GM12878 (cell line): ENCODE results near the gene SMPDL3B. TPM values are rescaled to one million over a fixed set of nuclear protein-coding genes. Genes with fewer than 3 reads are reported as not detected.

Source experiments
- ATAC-seq: fragments of 200-7000 bp; cut with Tn5 transposase; 3 replicates; pipeline ENCODE4 v1.9.1; 2020; ENCODE audit warnings: mild to moderate bottlenecking, moderate library complexity
- BruUV-seq: library from RNA; stranded (reverse); fragments of 400-500 nt; replicated peaks from 2 replicates; lab custom pipeline; 2021; lab: Mats Ljungman, UMichigan
- CTCF ChIA-PET: fragments of 300-600 bp; sonication (Branson Sonifier 250); formaldehyde crosslinking; extraction: SDS; loops from one replicate; lab custom pipeline; 2021; ENCODE audit warnings: inconsistent platforms; lab: Yijun Ruan, JAX
- POLR2A ChIA-PET: fragments of 350-600 bp; formaldehyde crosslinking; extraction: SDS; loops from one replicate; lab custom pipeline; 2021; ENCODE audit warnings: inconsistent platforms; lab: Charles Lee
- RAD21 ChIA-PET: fragments of 300-600 bp; sonication (Branson Sonifier 250); formaldehyde crosslinking; loops from one replicate; lab custom pipeline; 2023; ENCODE audit warnings: antibody characterized with exemption; ENCODE audit not compliant: unreplicated experiment; lab: Charles Lee
- SMC1A ChIA-PET: fragments of 300-600 bp; sonication (Branson Sonifier 250); formaldehyde crosslinking; loops from one replicate; lab custom pipeline; 2023; ENCODE audit not compliant: unreplicated experiment, uncharacterized antibody; lab: Charles Lee
- DNase-seq: peaks from one replicate; pipeline ENCODE4 v3.0.0-alpha.2; 2011; ENCODE audit warnings: low read depth, low spot score
- FAIRE-seq: peaks from 3 replicates; lab custom pipeline; 2011; peaks lifted over from hg19 to GRCh38; lab: Jason Lieb, UNC
- H2AFZ ChIP-seq: 2 replicates; pipeline ENCODE4 v1.6.0; 2011; ENCODE audit warnings: low read depth, low read length, control low read depth; ENCODE audit not compliant: control insufficient read depth
- H3K27ac ChIP-seq: 2 replicates; pipeline ENCODE4 v1.5.1; 2011; ENCODE audit warnings: control low read depth; ENCODE audit not compliant: control insufficient read depth, insufficient read depth
- H3K27me3 ChIP-seq, 2 experiments: replicated peaks in 1 of 2; 2 replicates each; pipeline versions ENCODE4 v1.6.0 to v1.6.1; 2011; ENCODE audit warnings: low read length in 1 of 2; ENCODE audit not compliant: control insufficient read depth in 2 of 2, insufficient read depth in 2 of 2
- H3K36me3 ChIP-seq, 2 experiments: 2 replicates each; pipeline ENCODE4 v1.5.1; 2011; ENCODE audit warnings: low read length in 1 of 2; ENCODE audit not compliant: control insufficient read depth in 2 of 2, insufficient read depth in 2 of 2
- H3K4me1 ChIP-seq: 2 replicates; pipeline ENCODE4 v1.6.1; 2011; ENCODE audit warnings: mild to moderate bottlenecking, low read length, moderate library complexity, mixed read lengths; ENCODE audit not compliant: control insufficient read depth, insufficient read depth
- H3K4me2 ChIP-seq: 2 replicates; pipeline ENCODE4 v1.6.0; 2011; ENCODE audit warnings: control low read depth; ENCODE audit not compliant: control insufficient read depth, insufficient read depth
- H3K4me3 ChIP-seq: fragments of 200-600 bp; sonication (generic); 2 replicates; pipeline ENCODE4 v1.5.1; 2016
- H3K79me2 ChIP-seq: 2 replicates; pipeline ENCODE4 v1.6.0; 2011; ENCODE audit warnings: low read length; ENCODE audit not compliant: control insufficient read depth, insufficient read depth
- H3K9ac ChIP-seq: 2 replicates; pipeline ENCODE4 v1.8.0; 2011; ENCODE audit warnings: low read length, control low read depth, mixed read lengths; ENCODE audit not compliant: control insufficient read depth, insufficient read depth
- H3K9me3 ChIP-seq: replicated peaks from 3 replicates; pipeline ENCODE4 v1.5.1; 2011; ENCODE audit warnings: mild to moderate bottlenecking, low read length; ENCODE audit not compliant: control insufficient read depth, insufficient read depth
- H4K20me1 ChIP-seq: 2 replicates; pipeline ENCODE4 v1.6.0; 2011; ENCODE audit not compliant: control insufficient read depth, insufficient read depth
- BCL11A ChIP-seq: IDR thresholded peaks from 2 replicates; pipeline ENCODE4 v1.6.1; 2011; ENCODE audit warnings: low read depth, low read length
- CBX3 ChIP-seq: fragments of 200-600 bp; sonication (generic); IDR thresholded peaks from 2 replicates; pipeline ENCODE4 v1.6.1; 2016; ENCODE audit warnings: low read depth, borderline replicate concordance
- E2F8 ChIP-seq: fragments of 450-650 bp; IDR thresholded peaks from 2 replicates; pipeline ENCODE4 v1.6.1; 2018; ENCODE audit warnings: mild to moderate bottlenecking, low read depth, moderate library complexity; ENCODE audit not compliant: partially characterized antibody
- FOS ChIP-seq: IDR thresholded peaks from 3 replicates; pipeline ENCODE4 v1.6.1; 2011; ENCODE audit warnings: borderline replicate concordance; ENCODE audit not compliant: insufficient read length; ENCODE audit errors: extremely low read depth
- HDGF ChIP-seq: fragments of 450-650 bp; IDR thresholded peaks from 2 replicates; pipeline ENCODE4 v1.6.1; 2016; ENCODE audit warnings: antibody characterized with exemption
- LARP7 ChIP-seq: fragments of 450-650 bp; IDR thresholded peaks from 2 replicates; pipeline ENCODE4 v1.6.1; 2017; ENCODE audit warnings: mild to moderate bottlenecking
- MEF2B ChIP-seq: fragments of 450-650 bp; IDR thresholded peaks from 2 replicates; pipeline ENCODE4 v1.6.1; 2018; ENCODE audit warnings: mild to moderate bottlenecking, moderate library complexity; ENCODE audit not compliant: partially characterized antibody, poor library complexity, severe bottlenecking
- NRF1 ChIP-seq: conservative IDR thresholded peaks from 2 replicates; pipeline ENCODE4 v1.6.1; 2011; ENCODE audit warnings: mild to moderate bottlenecking, low read depth, low read length, improper control_type of control experiment
- RUNX3 ChIP-seq: IDR thresholded peaks from 2 replicates; pipeline ENCODE4 v1.6.1; 2012; ENCODE audit warnings: low read length, inconsistent platforms
- SIX5 ChIP-seq: IDR thresholded peaks from 2 replicates; pipeline ENCODE4 v1.6.1; 2011; ENCODE audit warnings: mild to moderate bottlenecking, low read depth, low read length, moderate library complexity; ENCODE audit not compliant: severe bottlenecking
- TCF3 ChIP-seq: IDR thresholded peaks from 2 replicates; pipeline ENCODE4 v1.6.1; 2012; ENCODE audit warnings: low read depth, mild to moderate bottlenecking, low read length, borderline replicate concordance; ENCODE audit not compliant: insufficient read depth
- ZNF274 ChIP-seq: IDR thresholded peaks from one replicate; pipeline ENCODE4 v1.8.0; 2011; ENCODE audit not compliant: insufficient read length, insufficient read depth
- WGBS: methylation state at CpG from one replicate; pipeline ENCODE4 v1.1.6; 2016; ENCODE audit warnings: low lambda C conversion rate; ENCODE audit not compliant: insufficient replicate concordance, insufficient coverage; ENCODE audit errors: missing lambda C conversion rate; 5-methylcytosine and 5-hydroxymethylcytosine counted together
- in situ Hi-C: fragments of 300-500 bp; cut with MboI; formaldehyde crosslinking; loops from 9 replicates; pipeline ENCODE4 v1.14.3; 2018; ENCODE audit warnings: mixed read lengths
- intact Hi-C: fragments of 100-400 bp; cut with micrococcal nuclease; formaldehyde crosslinking; loops from one replicate; pipeline ENCODE4 v1.14.2; 2022; ENCODE audit not compliant: unreplicated experiment
- polyA plus RNA-seq, 11 experiments: library from polyadenylated mRNA; depleted of rRNA in 4 of 11; unstranded in 6 of 11; stranded (reverse) in 5 of 11; fragments of >200 nt; fragmentation: Nextera tagmentation in 4 of 11; fragmentation: Illumina TruSeq in 1 of 11; extraction: Ambion mirVana in 4 of 11; extraction: Trizol in 1 of 11; gene quantifications; 1 replicate in 1 of 11; 2 replicates in 10 of 11; pipeline versions ENCODE4 v1.2.1 to v1.2.3, GENCODE V29; 2011 to 2016; ENCODE audit warnings: inconsistent platforms in 2 of 11, missing spikeins in 2 of 11, low read depth in 1 of 11
- total RNA-seq, 4 experiments: library from RNA; depleted of rRNA in 3 of 4; stranded (reverse); fragments of >200 nt in 3 of 4; fragmentation: Illumina TruSeq in 1 of 4; extraction: Trizol in 1 of 4; gene quantifications; 2 replicates each; pipeline versions ENCODE4 v1.2.1 to v1.2.3, GENCODE V29; 2013 to 2021

Gene SMPDL3B
- total and polyA plus RNA-seq, 10 of the 15 experiments (the other 5 are each of a cell fraction or from before 2014, with no cell fraction given): 0.56 to 2.7 (median 1.0) TPM

- H3K4me3 ChIP-seq: no peak overlapping the region
- peaks cover 15 to 31% of the 10 kb centered on the region in 2 experiments for H3K36me3 ChIP-seq
- SMC1A ChIA-PET: interaction anchor here (0.7 to 3.0 kb wide), 9 partner anchors 9 to 56 kb away, joined by 3 to 19 read pairs (median 4); partner anchors contain the start of genes PPP1R8 and THEMIS2
- CTCF ChIA-PET: interaction anchor here (2.0 kb wide), 1 partner anchor 9 kb away, joined by 8 read pairs; no protein-coding TSS in a partner anchor
- peak overlapping the region; percentile 6 for H3K4me2 ChIP-seq
- no peaks in the 10 kb centered on the region; the same call in 2 of the 3 replicates for H3K9me3 ChIP-seq
- POLR2A ChIA-PET: interaction anchor here (1.0 to 2.6 kb wide), 3 partner anchors 9 to 22 kb away, joined by 3 to 13 read pairs (median 9); partner anchors contain the start of gene THEMIS2
- RAD21 ChIA-PET: interaction anchor here (0.9 to 1.5 kb wide), 5 partner anchors 11 to 47 kb away, joined by 3 to 7 read pairs (median 3); no protein-coding TSS in a partner anchor
- no peaks in the 10 kb centered on the region for H3K27me3 ChIP-seq
- H4K20me1 ChIP-seq: no peaks in the 10 kb centered on the region
- peaks cover 39% of the 10 kb centered on the region for H3K79me2 ChIP-seq
- no peak overlapping the region for H2AFZ ChIP-seq
- TF ChIP-seq HDGF (0 out of 2 replicates have a peak, but pooled peaks have one; percentile 50), CBX3 (no peak)
- TF ChIP-seq, all 136 proteins: peak for 1
- WGBS: 63% methylated on average over 15 of the region's 15 CpGs
- no TSS peak for BruUV-seq
- FAIRE-seq (no peak), DNase-seq (no peak), ATAC-seq (no peak)
- peaks cover 72% of the 10 kb centered on the region for H3K4me1 ChIP-seq
- in situ Hi-C loops (no loop called here), intact Hi-C loops (no loop called here)
- no peak overlapping the region for H3K9ac ChIP-seq
- H3K27ac ChIP-seq: peak overlapping the region; percentile 94
These were observed 49.0 kb upstream of the SMPDL3B start for GRCh38 chr1:27885621-27886352.

GRCh38 chr1:27886353-27886679 is 48.5 kb upstream of the SMPDL3B start:
- Histone ChIP-seq H3K9ac (peak overlapping the region; percentile 48; the same call in 1 of the 2 replicates), H3K27ac (peak overlapping the region; percentile 94)
- no peak for TF ChIP-seq FOS
- no peak for TF ChIP-seq NRF1
- TF ChIP-seq LARP7: no peak
- TF ChIP-seq ZNF274: no peak
- no peak for TF ChIP-seq TCF3
- TF ChIP-seq E2F8: no peak
- TF ChIP-seq SIX5: no peak
- TF ChIP-seq MEF2B: peak; percentile 8
- no peak for TF ChIP-seq BCL11A
- peak; percentile 61 for TF ChIP-seq RUNX3

More at GRCh38 chr1:27886353-27886679, 48.5 kb upstream of the SMPDL3B start:
- ChIA-PET SMC1A (interaction anchor here (0.7 to 3.0 kb wide), 11 partner anchors 10 to 62 kb away, joined by 3 to 19 read pairs (median 4); partner anchors contain the start of genes PPP1R8 and THEMIS2), RAD21 (interaction anchor here (0.9 to 1.5 kb wide), 5 partner anchors 11 to 47 kb away, joined by 3 to 7 read pairs (median 3); no protein-coding TSS in a partner anchor), CTCF (interaction anchor here (2.0 kb wide), 1 partner anchor 9 kb away, joined by 8 read pairs; no protein-coding TSS in a partner anchor), POLR2A (interaction anchor here (1.0 to 2.6 kb wide), 3 partner anchors 9 to 22 kb away, joined by 3 to 13 read pairs (median 9); partner anchors contain the start of gene THEMIS2)
- no TSS peak for BruUV-seq
- FAIRE-seq: no peak
- Histone ChIP-seq H2AFZ (no peak overlapping the region), H3K27me3 (no peaks in the 10 kb centered on the region), H3K4me2 (peak overlapping the region; percentile 6), H4K20me1 (no peaks in the 10 kb centered on the region), H3K9me3 (no peaks in the 10 kb centered on the region; the same call in 2 of the 3 replicates), H3K79me2 (peaks cover 39% of the 10 kb centered on the region), H3K4me1 (peaks cover 78% of the 10 kb centered on the region), H3K36me3 (peaks cover 15 to 31% of the 10 kb centered on the region in 2 experiments), H3K4me3 (no peak overlapping the region)
- in situ Hi-C loops: no loop called here
- no peak for ATAC-seq
- intact Hi-C loops: no loop called here
- WGBS: 0% methylated on average over 2 of the region's 2 CpGs
- no peak for DNase-seq
